Osteoblast (primary cell): ENCODE measurements around the gene OPTN. TPM values are rescaled to one million over a fixed set of nuclear protein-coding genes. Genes with fewer than 3 reads are reported as not detected.

Experiments
- DNase-seq: peaks from one replicate; pipeline ENCODE4 v3.0.0; 2011; ENCODE audit warnings: low spot score, mixed read lengths; ENCODE audit not compliant: insufficient read length; ENCODE audit errors: missing footprints
- H2AFZ ChIP-seq: 2 replicates; pipeline ENCODE4 v1.6.0; 2011; ENCODE audit warnings: mild to moderate bottlenecking, low read length
- H3K27ac ChIP-seq: 2 replicates; pipeline ENCODE4 v1.5.1; 2011; ENCODE audit warnings: mild to moderate bottlenecking, low read depth, low read length, moderate library complexity
- H3K27me3 ChIP-seq: 2 replicates; pipeline ENCODE4 v1.6.0; 2012; ENCODE audit warnings: mild to moderate bottlenecking, control low read depth, inconsistent platforms, low read length, moderate library complexity; ENCODE audit not compliant: insufficient read depth
- H3K36me3 ChIP-seq: 2 replicates; pipeline ENCODE4 v1.5.1; 2011; ENCODE audit warnings: mild to moderate bottlenecking, low read length, control low read depth, moderate library complexity; ENCODE audit not compliant: insufficient read depth
- H3K4me1 ChIP-seq: 2 replicates; pipeline ENCODE4 v1.5.1; 2011; ENCODE audit warnings: mild to moderate bottlenecking, low read length, control low read depth, moderate library complexity; ENCODE audit not compliant: insufficient read depth
- H3K4me2 ChIP-seq: 2 replicates; pipeline ENCODE4 v1.6.0; 2011; ENCODE audit warnings: mild to moderate bottlenecking, low read length; ENCODE audit not compliant: insufficient read depth
- H3K4me3 ChIP-seq: fragments of 200-600 bp; sonication (generic); 3 replicates; pipeline ENCODE4 v1.5.1; 2012; ENCODE audit warnings: mild to moderate bottlenecking, low read length, inconsistent platforms; ENCODE audit not compliant: insufficient read depth
- H3K79me2 ChIP-seq: 2 replicates; pipeline ENCODE4 v1.6.0; 2012; ENCODE audit warnings: mild to moderate bottlenecking, low read length, control low read depth, inconsistent platforms; ENCODE audit not compliant: insufficient read depth
- H3K9me3 ChIP-seq: 2 replicates; pipeline ENCODE4 v1.5.1; 2011; ENCODE audit warnings: low read depth, low read length, control low read depth
- H4K20me1 ChIP-seq: 2 replicates; pipeline ENCODE4 v1.6.0; 2012; ENCODE audit warnings: mild to moderate bottlenecking, low read length, control low read depth; ENCODE audit not compliant: insufficient read depth
- total RNA-seq: library from RNA; depleted of rRNA; stranded (reverse); fragments of >200 nt; gene quantifications from 2 replicates; pipeline ENCODE4 v1.2.3, GENCODE V29; 2012
- TF ChIP-seq, protein P1 (sequence below): IDR thresholded peaks from 2 replicates; pipeline ENCODE4 v1.5.1; 2011; ENCODE audit warnings: mild to moderate bottlenecking, low read depth, low read length, moderate library complexity; ENCODE audit errors: extremely low read depth

OPTN gene
- total RNA-seq, 1 donor = 140 TPM

DNA sequence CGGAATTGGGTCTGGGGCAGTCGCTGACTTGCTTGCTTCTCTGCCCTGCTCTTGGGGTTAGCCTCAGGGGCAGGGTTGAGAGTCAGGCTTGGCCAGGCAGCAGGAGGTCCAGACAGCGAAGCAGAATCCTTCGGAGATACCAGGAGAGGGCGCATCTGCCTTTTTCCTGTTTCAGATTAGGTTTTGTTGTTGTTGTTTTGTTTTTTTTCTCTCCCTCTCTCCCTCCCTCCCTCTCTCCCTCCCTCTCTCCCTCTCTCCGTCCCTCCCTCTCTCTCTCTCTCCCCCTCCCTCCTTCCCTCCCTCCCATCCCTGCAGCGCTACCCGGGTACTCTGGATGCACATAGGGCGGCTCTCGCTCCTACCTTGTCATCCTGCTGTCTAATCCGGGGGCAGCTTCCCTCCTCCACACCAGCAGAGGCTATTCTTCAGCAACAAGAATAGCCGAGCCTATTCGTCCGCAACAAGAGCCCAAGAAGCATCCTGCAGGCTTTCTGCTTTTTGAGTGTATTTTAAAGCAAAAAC lies 758 bp upstream of the OPTN start:
- Histone ChIP-seq H2AFZ (peak overlapping the region; percentile 96), H4K20me1 (peaks cover 7% of the 10 kb centered on the region)
- peak; percentile 82 for DNase-seq

DNA sequence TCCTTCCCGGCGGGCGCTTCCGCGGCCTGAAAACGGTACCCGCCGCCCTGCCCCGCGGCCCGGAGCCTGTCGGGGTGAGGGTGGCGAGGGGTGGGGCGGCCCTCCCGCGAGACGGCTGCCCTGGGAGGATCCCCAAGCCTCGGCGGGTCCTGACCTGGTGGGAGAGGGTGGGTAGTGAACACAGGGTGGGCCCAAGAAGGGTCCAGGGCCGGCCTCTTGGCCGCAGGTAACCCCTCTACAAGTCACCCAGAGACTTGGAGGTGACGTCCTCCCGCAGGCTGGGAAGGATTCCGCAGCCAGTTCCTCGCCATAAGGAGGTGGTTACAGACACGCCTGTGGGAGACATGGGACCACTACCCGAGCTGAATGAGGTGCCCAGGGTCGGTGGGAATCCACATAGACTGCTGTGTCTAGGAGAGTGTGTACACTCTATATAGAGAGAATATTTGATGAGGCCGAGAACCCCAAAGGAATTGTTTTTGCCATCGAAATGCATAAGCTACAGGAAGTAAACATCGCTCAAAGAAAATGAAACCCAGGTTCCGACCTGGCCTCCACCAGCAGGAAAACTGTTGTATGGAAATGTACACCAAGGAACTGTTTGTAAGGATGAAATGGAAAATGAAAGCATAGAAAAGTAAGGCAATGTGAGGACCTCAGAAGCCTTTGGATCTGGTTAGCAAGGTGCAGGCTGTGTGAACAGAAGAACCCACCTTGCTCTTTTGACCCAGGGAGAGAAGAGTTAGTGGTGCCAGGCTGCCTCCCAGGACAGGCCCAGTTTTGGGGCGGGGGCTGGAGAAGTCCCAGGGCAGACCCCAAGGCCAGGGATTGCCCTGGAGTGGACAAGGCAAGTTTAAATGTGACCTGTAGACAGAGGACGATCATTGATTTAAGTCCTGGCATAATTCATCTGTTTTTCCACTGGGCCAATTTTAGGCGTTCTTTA lies 659 bp downstream of the OPTN start:
- Histone ChIP-seq H3K27me3 (no peaks in the 10 kb centered on the region), H3K27ac (peak overlapping the region; percentile 81), H2AFZ (peak overlapping the region; percentile 79), H3K79me2 (peaks cover 52% of the 10 kb centered on the region), H3K4me2 (peak overlapping the region; percentile 97), H4K20me1 (peaks cover 14% of the 10 kb centered on the region), H3K9me3 (no peaks in the 10 kb centered on the region), H3K4me1 (peaks cover 19% of the 10 kb centered on the region), H3K4me3 (peak overlapping the region; percentile 95), H3K36me3 (peaks cover 8% of the 10 kb centered on the region)
- peak; percentile 66 for DNase-seq
- TF ChIP-seq, protein P1, sequence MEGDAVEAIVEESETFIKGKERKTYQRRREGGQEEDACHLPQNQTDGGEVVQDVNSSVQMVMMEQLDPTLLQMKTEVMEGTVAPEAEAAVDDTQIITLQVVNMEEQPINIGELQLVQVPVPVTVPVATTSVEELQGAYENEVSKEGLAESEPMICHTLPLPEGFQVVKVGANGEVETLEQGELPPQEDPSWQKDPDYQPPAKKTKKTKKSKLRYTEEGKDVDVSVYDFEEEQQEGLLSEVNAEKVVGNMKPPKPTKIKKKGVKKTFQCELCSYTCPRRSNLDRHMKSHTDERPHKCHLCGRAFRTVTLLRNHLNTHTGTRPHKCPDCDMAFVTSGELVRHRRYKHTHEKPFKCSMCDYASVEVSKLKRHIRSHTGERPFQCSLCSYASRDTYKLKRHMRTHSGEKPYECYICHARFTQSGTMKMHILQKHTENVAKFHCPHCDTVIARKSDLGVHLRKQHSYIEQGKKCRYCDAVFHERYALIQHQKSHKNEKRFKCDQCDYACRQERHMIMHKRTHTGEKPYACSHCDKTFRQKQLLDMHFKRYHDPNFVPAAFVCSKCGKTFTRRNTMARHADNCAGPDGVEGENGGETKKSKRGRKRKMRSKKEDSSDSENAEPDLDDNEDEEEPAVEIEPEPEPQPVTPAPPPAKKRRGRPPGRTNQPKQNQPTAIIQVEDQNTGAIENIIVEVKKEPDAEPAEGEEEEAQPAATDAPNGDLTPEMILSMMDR = no peak

More for the DNA sequence above, 758 bp upstream of the OPTN start:
- TF ChIP-seq, protein P1 = no peak
- peak overlapping the region; percentile 67 for H3K27ac ChIP-seq
- H3K27me3 ChIP-seq = no peaks in the 10 kb centered on the region
- no peaks in the 10 kb centered on the region for H3K36me3 ChIP-seq
- peak overlapping the region; percentile 95 for H3K4me3 ChIP-seq
- H3K4me1 ChIP-seq = peaks cover 25% of the 10 kb centered on the region
- no peaks in the 10 kb centered on the region for H3K9me3 ChIP-seq
- H3K4me2 ChIP-seq = peak overlapping the region; percentile 97
- peaks cover 38% of the 10 kb centered on the region for H3K79me2 ChIP-seq

DNA sequence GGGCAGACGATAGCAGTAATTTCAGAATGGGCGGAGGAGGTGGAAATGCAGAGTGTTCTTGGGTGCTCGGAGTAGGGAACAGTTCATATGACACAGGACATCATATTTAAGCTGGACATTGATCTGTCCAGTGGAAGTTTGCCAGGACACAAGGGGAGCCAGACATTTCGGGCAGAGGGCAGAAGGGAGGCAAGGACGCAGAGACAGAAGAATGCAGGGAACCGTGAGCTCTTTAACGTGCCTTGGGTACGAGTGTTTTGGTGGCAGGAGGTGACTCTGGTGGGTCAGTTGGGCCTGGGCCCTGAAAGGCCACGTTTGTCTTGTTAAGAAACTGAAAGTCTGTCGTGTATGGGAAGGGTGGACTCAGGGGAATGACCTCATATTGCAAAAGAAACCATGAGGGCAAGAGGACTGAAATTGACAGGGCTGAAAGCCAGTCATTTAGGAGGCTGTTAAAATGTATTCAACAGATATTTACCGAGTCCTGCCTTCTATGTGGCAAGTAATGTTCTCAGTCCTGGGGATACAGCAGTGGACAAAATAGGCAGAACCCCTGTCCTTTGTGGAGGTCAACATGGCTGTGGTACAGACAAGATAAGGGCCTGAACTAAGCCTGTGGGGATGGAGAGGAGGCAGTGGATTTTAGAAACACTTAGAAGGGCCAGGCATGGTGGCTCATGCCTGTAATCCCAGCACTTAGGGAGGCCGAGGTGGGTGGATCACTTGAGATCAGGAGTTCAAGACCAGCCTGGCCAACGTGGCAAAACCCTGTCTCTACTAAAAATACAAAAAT lies 2.2 kb downstream of the OPTN start:
- Histone ChIP-seq H3K4me1 (peaks cover 19% of the 10 kb centered on the region), H3K4me2 (peak overlapping the region; percentile 97), H3K4me3 (peak overlapping the region; percentile 95), H3K36me3 (peaks cover 13% of the 10 kb centered on the region), H2AFZ (peak overlapping the region; percentile 79), H3K27me3 (no peaks in the 10 kb centered on the region), H3K27ac (peak overlapping the region; percentile 84), H4K20me1 (peaks cover 21% of the 10 kb centered on the region), H3K9me3 (no peaks in the 10 kb centered on the region), H3K79me2 (peaks cover 65% of the 10 kb centered on the region)
- TF ChIP-seq, protein P1 = no peak
- DNase-seq = peak; percentile 74
